GM21381 (cell line): ENCODE measurements around the gene TAF7L.
"Not testable (repeated sequence)": the region's sequence is repeated elsewhere in the genome, so short reads cannot be mapped to it uniquely, and the experiment has no call there.

Experiments
- ATAC-seq: cut with Tn5 transposase; IDR thresholded peaks from one replicate; pipeline ENCODE4 v1.9.1; 2021; ENCODE audit warnings: mild to moderate bottlenecking, moderate library complexity; ENCODE audit not compliant: unreplicated experiment

TAF7L gene, protein sequence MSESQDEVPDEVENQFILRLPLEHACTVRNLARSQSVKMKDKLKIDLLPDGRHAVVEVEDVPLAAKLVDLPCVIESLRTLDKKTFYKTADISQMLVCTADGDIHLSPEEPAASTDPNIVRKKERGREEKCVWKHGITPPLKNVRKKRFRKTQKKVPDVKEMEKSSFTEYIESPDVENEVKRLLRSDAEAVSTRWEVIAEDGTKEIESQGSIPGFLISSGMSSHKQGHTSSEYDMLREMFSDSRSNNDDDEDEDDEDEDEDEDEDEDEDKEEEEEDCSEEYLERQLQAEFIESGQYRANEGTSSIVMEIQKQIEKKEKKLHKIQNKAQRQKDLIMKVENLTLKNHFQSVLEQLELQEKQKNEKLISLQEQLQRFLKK

GRCh38 chrX:101290957-101291603 lies at the start of gene TAF7L:
Gene TAF7L, minus strand, starts transcription at chrX:101291334. Its CDS starts 3,791 bp downstream, at chrX:101287543.
- no peak for ATAC-seq

DNA sequence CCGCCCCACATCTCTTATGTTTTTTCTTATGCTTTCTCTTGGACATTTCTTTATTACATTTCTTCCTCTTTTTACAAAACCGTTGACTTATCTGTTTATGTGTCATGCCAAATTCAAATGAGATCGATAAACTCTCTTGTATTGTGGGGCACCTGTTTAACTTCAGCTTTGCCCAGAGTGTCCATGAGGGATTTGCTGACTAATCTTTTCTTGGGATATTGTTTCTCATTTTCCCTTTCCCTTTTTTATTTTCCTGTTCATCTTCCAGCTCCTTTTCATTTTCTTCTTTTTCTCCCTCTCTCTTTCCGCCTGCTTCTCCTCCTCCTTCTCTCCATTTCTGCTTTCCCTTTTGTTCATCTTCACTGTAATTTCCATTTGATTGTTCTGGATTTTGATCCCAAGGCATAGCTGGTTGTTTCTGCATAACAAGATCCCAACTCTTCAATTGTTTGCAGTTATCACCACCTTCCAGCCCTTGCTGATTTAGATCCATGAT lies 46.7 kb upstream of the TAF7L start:
- ATAC-seq: no peak

DNA sequence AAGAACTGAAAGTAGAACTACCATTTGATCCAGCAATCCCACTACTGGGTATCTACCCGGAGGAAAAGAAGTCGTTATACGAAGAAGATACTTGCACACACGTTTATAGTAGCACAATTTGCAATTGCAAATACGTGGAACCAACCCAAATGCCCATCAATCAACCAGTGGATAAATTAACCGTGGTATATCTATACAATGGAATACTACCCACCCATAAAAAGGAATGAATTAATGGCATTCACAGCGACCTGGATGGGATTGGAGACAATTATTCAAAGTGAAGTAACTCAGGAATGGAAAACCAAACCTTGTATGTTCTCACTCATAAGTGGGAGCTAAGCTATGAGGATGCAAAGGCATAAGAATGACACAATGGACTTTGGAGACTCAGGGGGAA lies 43.2 kb upstream of the TAF7L start:
- not testable (repeated sequence) for ATAC-seq

DNA sequence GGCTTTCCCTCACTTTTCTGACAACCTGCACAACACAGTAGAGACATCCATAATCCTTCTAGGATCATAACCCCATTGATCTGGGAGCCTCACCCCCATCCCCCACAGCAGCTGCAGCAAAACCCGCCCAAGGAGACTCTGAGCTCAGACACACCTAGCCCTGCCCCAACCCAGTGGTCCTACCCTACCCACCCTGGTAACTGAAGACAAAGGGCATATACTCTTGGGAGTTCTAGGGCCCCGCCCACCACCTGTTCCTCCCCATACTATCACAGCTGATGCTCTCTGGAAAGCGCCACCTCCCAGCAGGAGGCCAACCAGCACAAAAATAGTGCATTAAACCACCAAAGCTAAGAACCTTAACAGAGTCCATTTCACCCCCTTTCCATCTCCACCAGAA lies 35.5 kb upstream of the TAF7L start:
- not testable (repeated sequence) for ATAC-seq

DNA sequence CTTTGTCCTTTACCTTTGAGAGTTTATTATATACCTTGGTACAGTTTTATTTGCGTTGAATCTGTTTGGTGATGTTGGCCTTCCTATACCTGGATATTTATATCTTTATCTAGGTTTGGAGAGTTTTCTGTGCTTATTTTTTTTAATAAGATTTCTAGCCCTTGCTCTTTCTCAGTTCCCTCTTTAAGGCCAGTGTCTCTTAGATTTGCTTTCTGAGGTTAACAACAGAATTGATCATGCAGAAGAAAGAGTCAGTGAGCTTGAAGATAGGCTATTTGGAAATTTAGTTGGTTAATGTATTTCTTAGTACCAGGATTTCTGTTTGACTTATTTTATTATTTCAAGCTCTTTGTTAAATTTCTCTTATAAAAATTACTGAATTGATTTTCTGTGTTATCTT lies 12.7 kb upstream of the TAF7L start:
- ATAC-seq: no peak

DNA sequence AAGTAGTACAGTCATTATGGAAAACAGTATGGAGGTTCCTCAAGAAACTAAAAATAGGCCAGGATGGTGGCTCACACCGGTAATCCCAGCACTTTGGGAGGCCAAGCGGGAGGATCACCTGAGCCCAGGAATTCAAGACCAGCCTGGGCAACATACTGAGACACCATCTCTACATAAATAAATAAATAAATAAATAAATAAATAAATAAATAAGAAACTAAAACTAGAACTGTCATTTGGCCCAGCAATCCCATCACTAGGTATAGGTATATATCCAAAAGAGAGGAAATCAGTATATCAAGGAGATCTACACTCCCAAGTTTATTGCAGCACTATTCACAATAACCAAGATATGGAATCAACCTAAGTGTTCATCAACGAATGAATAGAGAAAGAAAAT lies 4.5 kb upstream of the TAF7L start:
- not testable (repeated sequence) for ATAC-seq

DNA sequence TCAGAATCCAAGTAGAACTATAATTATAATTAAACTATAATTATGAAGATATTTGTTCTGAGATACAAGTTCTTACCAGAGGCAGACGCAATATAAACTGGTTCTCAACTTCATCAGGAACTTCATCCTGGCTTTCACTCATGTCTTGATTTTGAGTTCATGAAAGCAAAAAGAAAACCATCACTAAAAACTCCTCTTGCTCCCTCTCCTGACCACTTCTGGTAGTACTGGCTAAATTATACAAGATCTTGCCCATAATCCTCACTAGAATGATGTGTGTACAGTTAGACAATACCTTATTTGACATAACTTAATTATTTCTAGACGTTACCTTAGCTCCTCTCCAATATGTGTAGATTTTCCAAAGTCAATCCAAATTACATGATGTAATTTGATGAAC lies 3.7 kb downstream of the TAF7L start:
- no peak for ATAC-seq

DNA sequence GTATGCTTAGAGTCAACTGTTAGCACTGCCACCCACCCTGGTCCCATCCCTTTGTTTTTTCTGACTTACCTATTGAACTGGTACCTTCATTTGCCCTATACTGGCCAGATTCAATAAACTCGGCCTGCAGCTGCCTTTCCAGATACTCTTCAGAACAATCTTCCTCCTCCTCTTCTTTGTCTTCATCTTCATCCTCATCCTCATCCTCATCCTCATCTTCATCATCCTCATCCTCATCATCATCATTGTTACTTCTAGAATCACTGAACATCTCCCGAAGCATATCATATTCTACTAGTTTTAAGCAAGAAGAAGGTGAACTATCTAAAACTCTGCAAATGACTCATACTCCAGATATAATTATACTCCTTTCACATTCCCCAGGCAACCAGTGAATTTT lies 14.9 kb downstream of the TAF7L start:
- no peak for ATAC-seq

DNA sequence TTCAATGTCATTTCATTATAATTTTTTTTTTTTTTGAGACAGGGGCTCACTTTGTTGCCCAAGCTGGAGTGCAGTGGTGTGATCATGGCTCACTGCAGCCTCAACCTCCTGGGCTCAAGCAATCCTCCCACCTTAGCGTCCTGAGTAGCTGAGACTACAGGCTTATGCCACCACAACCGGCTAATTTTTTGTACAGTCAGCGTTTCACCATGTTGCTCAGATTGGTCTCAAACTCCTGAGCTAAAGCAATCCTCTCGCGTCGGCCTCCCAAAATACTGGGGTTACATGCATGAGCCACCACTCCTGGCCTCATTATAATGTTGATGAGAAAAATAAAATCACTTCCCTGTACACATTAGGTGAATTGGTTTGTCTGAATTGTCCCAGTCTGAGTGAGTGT lies 16.9 kb downstream of the TAF7L start:
- no peak for ATAC-seq

- ATAC-seq: no peak
Measured at GRCh38 chrX:101265869-101266428, 25.2 kb downstream of the TAF7L start.

DNA sequence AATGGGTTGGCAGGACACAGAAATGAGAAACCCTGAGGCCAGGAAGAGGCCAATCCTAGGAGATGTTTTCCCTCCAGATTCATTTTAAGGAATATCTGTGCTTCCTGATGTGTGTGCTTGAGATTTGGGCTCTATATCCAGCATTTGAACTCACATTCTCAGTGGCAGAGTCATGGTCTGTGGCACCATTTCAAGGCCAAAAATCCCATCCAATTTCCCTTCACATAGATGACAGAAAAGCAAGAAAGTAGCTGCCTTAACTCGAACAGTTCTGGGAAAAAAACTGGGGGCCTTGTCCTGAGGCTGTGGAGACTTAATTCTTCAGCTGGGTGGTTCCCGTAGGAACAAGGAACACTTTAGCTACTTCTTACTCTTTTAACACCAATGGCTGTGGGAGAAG lies 27.4 kb downstream of the TAF7L start:
- ATAC-seq: no peak

DNA sequence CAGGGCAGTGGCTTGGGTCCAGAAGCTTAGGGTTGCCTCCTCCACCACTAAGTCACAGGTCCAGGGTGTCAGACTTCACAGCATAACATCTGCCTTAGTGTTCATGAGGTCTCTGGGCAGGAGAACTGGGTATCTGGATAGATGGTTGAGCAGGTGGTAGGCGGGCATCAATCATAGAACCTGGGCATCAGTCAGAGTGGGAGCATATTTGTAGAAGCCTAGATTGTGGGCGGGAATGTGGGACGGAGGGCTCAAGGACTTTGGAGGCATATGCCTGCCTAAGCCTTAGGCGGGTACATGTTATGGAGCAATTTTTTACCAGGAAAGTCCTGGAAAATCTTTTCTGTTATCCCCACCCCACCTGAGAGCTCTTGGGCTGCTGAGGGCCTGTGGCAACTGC lies 28.5 kb downstream of the TAF7L start:
- ATAC-seq: no peak

DNA sequence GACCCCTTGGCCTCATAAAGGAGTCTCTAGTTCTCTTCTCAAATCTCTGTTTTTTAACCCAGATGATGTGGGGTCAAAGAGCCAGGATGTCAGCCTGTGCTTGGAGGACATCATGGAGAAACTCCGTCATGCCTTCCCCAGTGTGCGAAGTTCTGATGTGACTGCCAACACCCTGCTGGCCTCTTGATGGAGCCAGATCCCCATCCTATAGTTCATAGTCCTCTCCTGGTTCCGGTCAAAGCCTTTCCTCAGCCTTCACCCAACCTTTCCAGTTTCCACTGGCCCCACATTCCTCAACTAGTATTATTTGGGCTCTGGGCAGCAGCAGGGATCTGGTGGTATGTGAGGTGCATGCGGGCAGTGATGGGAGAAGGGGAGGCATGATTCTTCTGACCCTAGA lies 30.7 kb downstream of the TAF7L start:
- no peak for ATAC-seq

GRCh38 chrX:101258259-101258581 lies 32.9 kb downstream of the TAF7L start:
- no peak for ATAC-seq

DNA sequence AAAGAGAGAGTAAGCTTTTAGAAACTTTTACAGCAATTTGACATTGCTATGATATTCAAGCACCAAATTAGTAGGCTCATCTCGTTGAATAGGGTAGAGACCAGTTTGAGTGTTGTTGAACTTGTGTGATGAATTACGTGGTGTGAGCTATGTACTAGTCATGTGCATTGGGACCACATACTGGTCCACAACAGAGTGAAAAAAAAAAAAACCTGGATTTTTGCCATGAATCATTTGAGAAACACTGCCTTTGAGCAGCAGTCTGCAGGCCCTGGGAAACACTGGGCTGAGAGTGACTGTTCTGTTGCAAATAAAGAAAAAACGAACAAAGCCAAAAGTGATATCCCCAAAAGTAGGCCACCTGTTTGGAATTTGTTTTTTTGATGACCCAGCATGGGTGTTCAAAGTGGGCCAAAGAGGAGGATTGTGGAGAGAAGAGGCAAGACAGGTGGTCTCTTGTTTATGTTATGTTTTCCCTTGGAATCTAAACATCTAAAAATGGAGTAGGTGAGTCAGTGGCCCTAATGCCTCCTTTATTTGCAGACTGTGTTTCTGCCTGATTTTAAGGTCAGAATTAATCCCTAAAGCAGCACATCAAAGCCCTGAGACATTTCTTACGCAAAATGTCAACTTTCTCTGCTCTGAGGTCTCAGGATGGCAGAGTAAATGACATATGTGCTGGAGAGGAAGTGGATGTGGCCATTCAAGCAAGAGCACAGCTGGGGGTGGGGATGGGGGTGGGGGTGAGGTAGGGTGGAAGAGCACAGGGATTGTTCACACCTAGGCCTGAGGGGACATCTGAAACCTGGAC lies 33.5 kb downstream of the TAF7L start:
- ATAC-seq: no peak

- no peak for ATAC-seq
Measured at GRCh38 chrX:101252634-101253033, 38.5 kb downstream of the TAF7L start.

GRCh38 chrX:101241531-101241930 lies 49.6 kb downstream of the TAF7L start:
- no peak for ATAC-seq

- ATAC-seq: no peak
Measured at GRCh38 chrX:101237041-101237440, 54.1 kb downstream of the TAF7L start.

DNA sequence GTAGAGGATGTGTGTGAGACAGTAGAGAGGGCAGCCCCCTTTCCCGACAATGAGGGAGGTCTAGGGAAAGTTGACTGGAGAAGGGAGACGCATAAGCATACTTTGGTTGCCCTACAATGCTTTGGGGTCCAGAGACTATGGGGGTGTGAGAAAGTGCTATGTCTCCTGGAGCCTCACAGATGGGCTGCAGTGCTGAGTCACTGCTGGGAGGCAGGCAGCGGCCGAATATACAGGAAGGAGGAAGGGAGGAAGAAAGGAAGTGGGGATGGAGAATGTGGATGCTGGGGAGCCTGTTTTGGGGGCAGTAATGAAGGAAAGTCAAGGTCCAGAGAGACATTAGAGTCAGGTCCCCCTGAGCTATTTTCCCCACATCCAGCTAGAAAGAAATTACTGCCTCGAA lies 58.8 kb downstream of the TAF7L start:
- ATAC-seq: no peak

- ATAC-seq: no peak
Measured at GRCh38 chrX:101231080-101231479, 60.1 kb downstream of the TAF7L start.

- no peak for ATAC-seq
Measured at GRCh38 chrX:101230636-101231035, 60.5 kb downstream of the TAF7L start.
